HEK293 (cell line): ENCODE measurements around the gene AGRN.

Experiments used
- CTCF ChIA-PET: fragments of 350-600 bp; formaldehyde crosslinking; extraction: SDS; loops from one replicate; lab custom pipeline; 2021; ENCODE audit warnings: antibody characterized with exemption; lab: Yijun Ruan, JAX
- POLR2A ChIA-PET: fragments of 300-600 bp; formaldehyde crosslinking; extraction: SDS; loops from one replicate; lab custom pipeline; 2020; ENCODE audit warnings: antibody characterized with exemption, inconsistent platforms; lab: Yijun Ruan, JAX
- H3K27ac ChIP-seq: fragments of 200-500 bp; sonication (Bioruptor generic); 2 replicates; pipeline ENCODE4 v1.5.1; 2014; ENCODE audit warnings: low read depth, low read length, control low read depth, inconsistent platforms; ENCODE audit errors: extremely low read depth
- H3K36me3 ChIP-seq, 2 experiments: fragments of 200-500 bp in 1 of 2; sonication (Bioruptor generic) in 1 of 2; 1 replicate in 1 of 2; 2 replicates in 1 of 2; pipeline ENCODE4 v1.5.1; 2014 to 2017; ENCODE audit warnings: inconsistent platforms in 2 of 2, low read length in 2 of 2; ENCODE audit not compliant: control insufficient read depth in 2 of 2, insufficient read depth in 1 of 2
- H3K4me1 ChIP-seq: fragments of 200-500 bp; sonication (Bioruptor generic); 2 replicates; pipeline ENCODE4 v1.5.1; 2014; ENCODE audit warnings: mild to moderate bottlenecking, low read length, inconsistent platforms; ENCODE audit not compliant: control insufficient read depth, insufficient read depth
- H3K4me3 ChIP-seq: 2 replicates; pipeline ENCODE4 v1.5.1; 2011; ENCODE audit warnings: low read depth, mild to moderate bottlenecking, control low read depth, low read length, moderate library complexity
- H3K9me3 ChIP-seq: fragments of 200-500 bp; sonication (Bioruptor generic); 2 replicates; pipeline ENCODE4 v1.5.1; 2014; ENCODE audit warnings: low read depth, low read length, inconsistent platforms; ENCODE audit not compliant: control insufficient read depth, insufficient read depth
- GLIS1 ChIP-seq: fragments of 450-650 bp; formaldehyde crosslinking; IDR thresholded peaks from 2 replicates; pipeline ENCODE4 v1.5.1; 2016; ENCODE audit warnings: missing biosample characterization, missing genetic modification characterization
- GLIS2 ChIP-seq: fragments of 450-650 bp; formaldehyde crosslinking; IDR thresholded peaks from 2 replicates; pipeline ENCODE4 v1.5.1; 2016; ENCODE audit warnings: missing biosample characterization, missing genetic modification characterization
- OSR2 ChIP-seq: fragments of 450-650 bp; formaldehyde crosslinking; IDR thresholded peaks from 2 replicates; pipeline ENCODE4 v1.5.1; 2016; ENCODE audit warnings: missing biosample characterization, missing genetic modification characterization
- PRDM10 ChIP-seq: fragments of 450-650 bp; formaldehyde crosslinking; IDR thresholded peaks from 2 replicates; pipeline ENCODE4 v1.5.1; 2016; ENCODE audit warnings: missing biosample characterization, missing genetic modification characterization
- SCRT1 ChIP-seq: fragments of 450-650 bp; formaldehyde crosslinking; IDR thresholded peaks from 2 replicates; pipeline ENCODE4 v1.5.1; 2016; ENCODE audit warnings: missing biosample characterization, missing genetic modification characterization, borderline replicate concordance
- ZBTB7A ChIP-seq: fragments of 450-650 bp; formaldehyde crosslinking; IDR thresholded peaks from 2 replicates; pipeline ENCODE4 v1.5.1; 2016; ENCODE audit warnings: low read depth, missing biosample characterization, missing genetic modification characterization
- ZFP69B ChIP-seq: fragments of 450-650 bp; formaldehyde crosslinking; IDR thresholded peaks from 2 replicates; pipeline ENCODE4 v1.5.1; 2016; ENCODE audit warnings: missing biosample characterization, missing genetic modification characterization
- ZIC2 ChIP-seq: fragments of 450-650 bp; formaldehyde crosslinking; IDR thresholded peaks from 2 replicates; pipeline ENCODE4 v1.5.1; 2016; ENCODE audit warnings: missing biosample characterization, missing genetic modification characterization
- ZNF132 ChIP-seq: fragments of 450-650 bp; formaldehyde crosslinking; IDR thresholded peaks from 2 replicates; pipeline ENCODE4 v1.5.1; 2017; ENCODE audit warnings: missing biosample characterization, missing genetic modification characterization, borderline replicate concordance
- ZNF146 ChIP-seq: fragments of 450-650 bp; formaldehyde crosslinking; IDR thresholded peaks from 2 replicates; pipeline ENCODE4 v1.5.1; 2016; ENCODE audit warnings: missing biosample characterization, missing genetic modification characterization
- ZNF223 ChIP-seq: fragments of 450-650 bp; formaldehyde crosslinking; IDR thresholded peaks from 2 replicates; pipeline ENCODE4 v1.5.1; 2016; ENCODE audit warnings: missing biosample characterization, missing genetic modification characterization
- ZNF341 ChIP-seq: fragments of 450-650 bp; formaldehyde crosslinking; IDR thresholded peaks from 2 replicates; pipeline ENCODE4; 2016; ENCODE audit warnings: low read depth, missing biosample characterization, missing genetic modification characterization
- ZNF354C ChIP-seq: fragments of 450-650 bp; formaldehyde crosslinking; IDR thresholded peaks from 2 replicates; pipeline ENCODE4 v1.5.1; 2016; ENCODE audit warnings: missing biosample characterization, missing genetic modification characterization, low read depth, borderline replicate concordance
- ZNF37A ChIP-seq: fragments of 450-650 bp; IDR thresholded peaks from 2 replicates; pipeline ENCODE4 v1.5.1; 2018; ENCODE audit warnings: missing biosample characterization, missing genetic modification characterization
- ZNF623 ChIP-seq: fragments of 450-650 bp; formaldehyde crosslinking; IDR thresholded peaks from 2 replicates; pipeline ENCODE4 v1.5.1; 2016; ENCODE audit warnings: missing biosample characterization, missing genetic modification characterization
- ZNF664 ChIP-seq: fragments of 450-650 bp; formaldehyde crosslinking; IDR thresholded peaks from 2 replicates; pipeline ENCODE4 v1.5.1; 2016; ENCODE audit warnings: missing biosample characterization, missing genetic modification characterization
- TF ChIP-seq, protein P1 (sequence below): fragments of 450-650 bp; formaldehyde crosslinking; IDR thresholded peaks from 2 replicates; pipeline ENCODE4 v1.5.1; 2017; ENCODE audit warnings: missing biosample characterization, missing genetic modification characterization

AGRN gene

DNA sequence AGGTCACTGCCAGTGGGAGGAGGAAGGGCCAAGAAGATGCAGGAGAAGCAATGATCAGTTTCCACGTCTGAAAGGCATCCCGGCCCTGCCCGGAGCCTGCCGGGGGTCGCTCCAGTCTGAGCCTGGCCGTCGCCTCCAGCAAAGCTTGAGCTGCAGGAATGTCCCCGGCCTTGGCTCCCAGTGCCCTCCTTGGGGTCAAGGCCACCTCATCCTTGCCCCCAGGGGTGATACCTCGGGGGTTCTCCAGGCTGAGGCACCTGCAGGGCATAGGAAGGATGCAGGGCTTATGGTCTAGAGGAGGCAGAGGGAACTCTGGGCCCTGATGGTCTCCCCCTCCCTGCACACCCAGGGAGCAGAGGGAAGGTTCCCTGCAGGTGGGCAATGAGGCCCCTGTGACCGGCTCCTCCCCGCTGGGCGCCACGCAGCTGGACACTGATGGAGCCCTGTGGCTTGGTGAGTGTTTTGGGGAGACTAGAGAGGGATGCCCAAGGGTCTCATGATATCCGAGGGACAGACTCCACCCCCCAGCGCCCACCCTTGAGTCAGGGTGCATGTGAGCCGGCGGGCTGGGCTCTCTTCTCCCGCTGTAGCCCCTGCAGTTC is 34.3 kb downstream of the AGRN start:
- CTCF ChIA-PET = interaction anchor here (0.7 to 0.9 kb wide), 2 partner anchors 10 to 14 kb away, joined by 3 read pairs; no protein-coding TSS in a partner anchor

DNA sequence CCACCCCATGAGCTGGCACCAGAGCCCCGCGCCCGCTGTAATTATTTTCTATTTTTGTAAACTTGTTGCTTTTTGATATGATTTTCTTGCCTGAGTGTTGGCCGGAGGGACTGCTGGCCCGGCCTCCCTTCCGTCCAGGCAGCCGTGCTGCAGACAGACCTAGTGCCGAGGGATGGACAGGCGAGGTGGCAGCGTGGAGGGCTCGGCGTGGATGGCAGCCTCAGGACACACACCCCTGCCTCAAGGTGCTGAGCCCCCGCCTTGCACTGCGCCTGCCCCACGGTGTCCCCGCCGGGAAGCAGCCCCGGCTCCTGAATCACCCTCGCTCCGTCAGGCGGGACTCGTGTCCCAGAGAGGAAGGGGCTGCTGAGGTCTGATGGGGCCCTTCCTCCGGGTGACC is 35.1 kb downstream of the AGRN start:
- TF ChIP-seq ZNF664 (tag by site-specific recombination) (no peak), ZNF37A (no peak), ZNF223 (tag by site-specific recombination) (no peak), ZNF354C (no peak), ZBTB7A (no peak), ZFP69B (tag by site-specific recombination) (no peak), SCRT1 (tag by site-specific recombination) (no peak), PRDM10 (tag by site-specific recombination) (no peak), ZNF146 (tag by site-specific recombination) (no peak), OSR2 (tag by site-specific recombination) (no peak), ZNF132 (tag by site-specific recombination) (no peak)
- TF ChIP-seq, protein P1, sequence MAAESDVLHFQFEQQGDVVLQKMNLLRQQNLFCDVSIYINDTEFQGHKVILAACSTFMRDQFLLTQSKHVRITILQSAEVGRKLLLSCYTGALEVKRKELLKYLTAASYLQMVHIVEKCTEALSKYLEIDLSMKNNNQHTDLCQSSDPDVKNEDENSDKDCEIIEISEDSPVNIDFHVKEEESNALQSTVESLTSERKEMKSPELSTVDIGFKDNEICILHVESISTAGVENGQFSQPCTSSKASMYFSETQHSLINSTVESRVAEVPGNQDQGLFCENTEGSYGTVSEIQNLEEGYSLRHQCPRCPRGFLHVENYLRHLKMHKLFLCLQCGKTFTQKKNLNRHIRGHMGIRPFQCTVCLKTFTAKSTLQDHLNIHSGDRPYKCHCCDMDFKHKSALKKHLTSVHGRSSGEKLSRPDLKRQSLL = no peak
- TF ChIP-seq, all 188 proteins: peak for 0
- ChIA-PET POLR2A (no interaction called here), CTCF (no interaction called here)
- no peak overlapping the region for H3K4me3 ChIP-seq
- peaks cover 0 to 54% of the 10 kb centered on the region in 2 experiments; a peak in 1 of 3 replicates for H3K36me3 ChIP-seq
- no peaks in the 10 kb centered on the region for H3K9me3 ChIP-seq
- 0 out of 2 replicates have a peak, but pooled peaks cover 5% of the 10 kb centered on the region for H3K4me1 ChIP-seq
- H3K27ac ChIP-seq = no peak overlapping the region

More for the DNA sequence above, 34.3 kb downstream of the AGRN start:
- H3K9me3 ChIP-seq = no peaks in the 10 kb centered on the region
- H3K36me3 ChIP-seq = peaks cover 0 to 58% of the 10 kb centered on the region in 2 experiments; a peak in 1 of 3 replicates
- POLR2A ChIA-PET = no interaction called here
- no peak overlapping the region for H3K4me3 ChIP-seq
- TF ChIP-seq ZNF341 (tag by site-specific recombination) (no peak), ZNF623 (tag by site-specific recombination) (no peak), ZIC2 (tag by site-specific recombination) (peak; percentile 82), GLIS1 (tag by site-specific recombination) (peak; percentile 93), GLIS2 (tag by site-specific recombination) (peak; percentile 66; the same call in 1 of the 2 replicates)
- no peak overlapping the region for H3K27ac ChIP-seq
- 0 out of 2 replicates have a peak, but pooled peaks cover 3% of the 10 kb centered on the region for H3K4me1 ChIP-seq
